ENCODE results near the gene GJD2. TPM values are rescaled to one million over a fixed set of nuclear protein-coding genes. Genes with fewer than 3 reads are reported as not detected.

The GJD2 gene
- total RNA-seq, 2 experiments from 2014 or later: not detected

DNA sequence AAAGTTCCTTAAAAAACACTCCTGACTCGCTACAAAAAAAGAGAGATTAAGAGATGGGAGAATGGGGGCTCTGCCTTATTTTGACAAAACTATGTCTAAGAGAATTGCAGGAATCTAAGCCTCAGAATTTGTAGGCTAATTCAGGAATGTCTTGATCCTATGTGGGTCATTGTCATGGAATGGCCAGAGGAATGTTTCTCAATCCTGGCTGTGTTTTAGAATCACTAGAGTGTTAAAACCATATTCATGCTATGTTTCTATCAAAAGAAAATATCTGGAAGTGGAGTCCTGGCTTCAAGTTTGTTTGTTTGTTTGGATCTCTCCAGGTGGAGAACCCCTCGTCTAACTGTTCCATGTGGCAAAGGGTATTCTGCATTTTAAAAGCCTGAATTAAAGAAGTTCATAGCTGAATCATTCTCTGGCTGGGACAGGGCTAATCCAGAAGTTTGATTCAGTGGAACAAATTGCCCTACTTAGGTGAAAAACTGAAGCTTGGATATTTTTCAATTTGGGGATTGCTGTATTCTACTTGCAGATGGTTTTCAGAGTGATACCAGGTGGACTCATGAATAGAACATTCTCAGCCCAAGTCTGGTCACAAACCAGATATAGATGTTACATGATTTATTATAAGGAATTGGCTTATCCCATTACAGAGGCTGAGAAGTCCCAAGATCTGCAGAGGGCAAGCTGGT is 28.2 kb downstream of the GJD2 start:
- H3K27me3 Mint-ChIP-seq: peaks cover 44% of the 10 kb centered on the region
- CTCF ChIA-PET: no interaction called here
- no peak overlapping the region for H3K4me3 Mint-ChIP-seq

DNA sequence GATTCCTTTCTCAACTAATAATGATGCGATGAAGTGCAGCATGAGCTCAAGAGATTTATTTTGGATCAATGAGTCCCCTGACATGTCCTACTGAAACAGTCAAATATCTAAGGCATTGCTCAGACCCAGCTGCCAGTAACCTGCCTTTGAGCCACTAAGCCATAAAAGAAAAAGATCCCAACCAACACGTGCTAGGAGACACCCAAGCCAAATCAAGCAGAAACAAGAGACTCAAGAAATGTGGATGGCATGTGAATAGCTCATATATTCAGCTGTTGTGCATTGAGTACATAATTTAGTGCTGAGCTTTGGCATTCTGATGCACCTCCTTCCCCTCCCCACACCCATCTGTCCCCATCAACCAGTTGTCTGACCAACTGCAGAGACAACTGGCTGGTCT is 29.2 kb downstream of the GJD2 start:
- ATAC-seq: no peak
- no peak overlapping the region for H3K27ac Mint-ChIP-seq

More for the DNA sequence above, 28.2 kb downstream of the GJD2 start:
- DNase-seq: no peak
- Mint-ChIP-seq H3K9me3 (ENCODE audit: low read depth) (no peaks in the 10 kb centered on the region), H3K27ac (no peak overlapping the region), H3K4me1 (no peaks in the 10 kb centered on the region), H3K36me3 (no peaks in the 10 kb centered on the region)
- no peak for ATAC-seq

DNA sequence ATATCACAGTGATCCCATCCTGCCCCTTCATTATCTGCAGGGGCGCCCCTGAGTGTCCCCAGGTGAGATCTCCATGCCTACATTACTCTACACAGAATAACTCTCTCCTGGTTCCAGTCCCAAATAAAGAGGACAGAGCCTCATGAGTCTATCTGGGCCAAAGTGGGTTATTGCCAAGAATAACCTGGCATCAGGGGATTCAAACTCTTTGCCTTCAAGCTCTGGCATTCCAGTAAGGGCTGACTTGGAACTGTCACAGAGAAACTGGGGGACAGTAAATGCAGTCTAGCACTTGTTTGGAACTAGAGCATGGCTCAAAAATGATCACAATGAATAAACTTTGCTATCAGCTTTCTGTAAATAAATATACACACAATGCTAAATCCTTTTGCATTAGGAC is 30.3 kb downstream of the GJD2 start:
- peaks cover 52% of the 10 kb centered on the region for H3K27me3 Mint-ChIP-seq
- H3K4me3 Mint-ChIP-seq: no peak overlapping the region
- no peaks in the 10 kb centered on the region for H3K4me1 Mint-ChIP-seq
- CTCF ChIA-PET: no interaction called here
- H3K27ac Mint-ChIP-seq: no peak overlapping the region
- no peak for DNase-seq
- no peaks in the 10 kb centered on the region for H3K9me3 Mint-ChIP-seq (ENCODE audit: low read depth)
- no peaks in the 10 kb centered on the region for H3K36me3 Mint-ChIP-seq
- ATAC-seq: no peak

More for the DNA sequence above, 29.2 kb downstream of the GJD2 start:
- no peaks in the 10 kb centered on the region for H3K36me3 Mint-ChIP-seq
- DNase-seq: no peak
- peaks cover 50% of the 10 kb centered on the region for H3K27me3 Mint-ChIP-seq
- H3K4me1 Mint-ChIP-seq: no peaks in the 10 kb centered on the region
- H3K9me3 Mint-ChIP-seq (ENCODE audit: low read depth): no peaks in the 10 kb centered on the region
- CTCF ChIA-PET: no interaction called here
- H3K4me3 Mint-ChIP-seq: no peak overlapping the region

DNA sequence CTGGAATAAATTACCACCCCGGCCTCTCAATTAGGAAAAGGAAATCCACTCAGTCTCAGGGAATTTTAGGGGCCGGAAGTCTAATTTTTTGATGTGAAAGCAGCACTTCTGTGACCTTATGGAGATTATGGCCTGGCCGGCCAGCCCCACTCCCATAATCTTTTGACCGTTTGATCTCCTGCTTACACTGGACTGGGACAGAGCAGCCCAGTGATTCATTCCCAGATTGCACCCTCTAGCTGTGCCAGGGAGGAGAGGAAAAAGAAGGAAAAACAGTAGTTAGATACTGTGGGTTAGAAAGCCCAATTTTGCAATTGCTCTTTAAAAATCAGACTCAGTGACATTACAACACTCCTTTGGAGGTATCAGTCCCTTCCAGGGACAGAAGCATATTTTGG is 32.4 kb downstream of the GJD2 start:
- no peak overlapping the region for H3K4me3 Mint-ChIP-seq
- H3K27ac Mint-ChIP-seq: no peak overlapping the region
- no peaks in the 10 kb centered on the region for H3K9me3 Mint-ChIP-seq (ENCODE audit: low read depth)
- CTCF ChIA-PET: no interaction called here
- no peaks in the 10 kb centered on the region for H3K36me3 Mint-ChIP-seq
- no peak for ATAC-seq
- no peak for DNase-seq
- H3K27me3 Mint-ChIP-seq: peaks cover 57% of the 10 kb centered on the region
- no peaks in the 10 kb centered on the region for H3K4me1 Mint-ChIP-seq

DNA sequence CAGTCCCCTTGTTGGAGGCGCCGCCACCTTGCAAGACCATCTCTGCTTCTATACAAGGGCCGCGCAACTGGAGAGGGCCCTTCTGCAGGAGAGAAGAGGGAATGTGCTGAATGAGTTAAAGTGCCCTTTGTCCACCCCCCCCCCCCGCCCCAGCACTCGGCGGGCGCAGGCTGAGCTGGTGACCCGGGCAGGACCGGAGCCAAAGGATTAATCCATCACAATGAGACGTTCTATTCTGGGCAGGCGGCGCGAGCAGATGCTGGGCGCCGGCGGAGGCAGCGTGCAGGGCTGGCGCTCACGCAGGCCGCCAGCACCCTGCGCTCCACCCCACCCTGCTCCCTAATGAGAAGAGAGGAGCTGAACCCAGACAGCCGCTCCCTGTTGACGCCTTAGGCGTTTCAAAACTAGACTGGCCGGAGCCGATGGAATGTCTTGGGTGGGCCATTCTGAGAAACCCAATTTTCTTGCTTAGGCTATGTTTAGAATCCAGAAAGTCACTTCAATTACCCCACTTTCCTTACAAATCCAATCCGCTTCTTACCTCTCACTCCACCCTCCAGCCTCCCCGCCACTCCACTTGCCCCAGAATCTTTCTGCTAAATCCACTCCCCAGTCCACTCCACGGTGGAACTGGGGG is 32.9 kb downstream of the GJD2 start:
- Mint-ChIP-seq H3K36me3 (no peaks in the 10 kb centered on the region), H3K4me3 (no peak overlapping the region), H3K9me3 (ENCODE audit: low read depth) (no peaks in the 10 kb centered on the region), H3K27me3 (peaks cover 57% of the 10 kb centered on the region), H3K4me1 (no peaks in the 10 kb centered on the region), H3K27ac (no peak overlapping the region)
- CTCF ChIA-PET: no interaction called here
- ATAC-seq (no peak), DNase-seq (no peak)

GRCh38 chr15:34721157-34721801 is 33.5 kb downstream of the GJD2 start:
- no peaks in the 10 kb centered on the region for H3K9me3 Mint-ChIP-seq (ENCODE audit: low read depth)
- CTCF ChIA-PET: no interaction called here
- DNase-seq (no peak), ATAC-seq (no peak)
- H3K36me3 Mint-ChIP-seq: no peaks in the 10 kb centered on the region
- H3K4me1 Mint-ChIP-seq: no peaks in the 10 kb centered on the region
- no peak overlapping the region for H3K4me3 Mint-ChIP-seq
- H3K27ac Mint-ChIP-seq: no peak overlapping the region
- peaks cover 55% of the 10 kb centered on the region for H3K27me3 Mint-ChIP-seq

DNA sequence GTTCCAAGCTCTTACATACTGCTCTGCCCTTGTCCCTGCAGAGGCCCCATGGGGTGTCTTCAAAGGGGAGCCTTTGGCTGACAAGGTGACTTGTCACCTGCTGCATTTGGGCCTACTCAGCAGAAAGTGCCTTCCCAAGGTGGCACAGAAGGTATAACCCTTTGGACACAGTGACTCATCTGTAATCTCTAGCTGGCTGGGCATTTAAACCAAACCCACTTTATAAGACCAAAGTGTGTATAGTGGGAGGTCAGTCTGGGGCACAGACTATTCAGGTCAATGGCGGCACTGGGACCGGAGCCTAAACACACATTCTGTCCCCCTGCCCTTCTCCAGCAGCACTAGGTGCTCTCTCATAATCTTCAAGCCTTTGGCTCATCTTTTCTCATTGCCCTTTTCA is 35.1 kb downstream of the GJD2 start:
- Mint-ChIP-seq H3K4me3 (no peak overlapping the region), H3K4me1 (no peaks in the 10 kb centered on the region), H3K27me3 (peaks cover 56% of the 10 kb centered on the region), H3K36me3 (no peaks in the 10 kb centered on the region), H3K27ac (no peak overlapping the region), H3K9me3 (ENCODE audit: low read depth) (no peaks in the 10 kb centered on the region)
- CTCF ChIA-PET: no interaction called here
- ATAC-seq (no peak), DNase-seq (no peak)

DNA sequence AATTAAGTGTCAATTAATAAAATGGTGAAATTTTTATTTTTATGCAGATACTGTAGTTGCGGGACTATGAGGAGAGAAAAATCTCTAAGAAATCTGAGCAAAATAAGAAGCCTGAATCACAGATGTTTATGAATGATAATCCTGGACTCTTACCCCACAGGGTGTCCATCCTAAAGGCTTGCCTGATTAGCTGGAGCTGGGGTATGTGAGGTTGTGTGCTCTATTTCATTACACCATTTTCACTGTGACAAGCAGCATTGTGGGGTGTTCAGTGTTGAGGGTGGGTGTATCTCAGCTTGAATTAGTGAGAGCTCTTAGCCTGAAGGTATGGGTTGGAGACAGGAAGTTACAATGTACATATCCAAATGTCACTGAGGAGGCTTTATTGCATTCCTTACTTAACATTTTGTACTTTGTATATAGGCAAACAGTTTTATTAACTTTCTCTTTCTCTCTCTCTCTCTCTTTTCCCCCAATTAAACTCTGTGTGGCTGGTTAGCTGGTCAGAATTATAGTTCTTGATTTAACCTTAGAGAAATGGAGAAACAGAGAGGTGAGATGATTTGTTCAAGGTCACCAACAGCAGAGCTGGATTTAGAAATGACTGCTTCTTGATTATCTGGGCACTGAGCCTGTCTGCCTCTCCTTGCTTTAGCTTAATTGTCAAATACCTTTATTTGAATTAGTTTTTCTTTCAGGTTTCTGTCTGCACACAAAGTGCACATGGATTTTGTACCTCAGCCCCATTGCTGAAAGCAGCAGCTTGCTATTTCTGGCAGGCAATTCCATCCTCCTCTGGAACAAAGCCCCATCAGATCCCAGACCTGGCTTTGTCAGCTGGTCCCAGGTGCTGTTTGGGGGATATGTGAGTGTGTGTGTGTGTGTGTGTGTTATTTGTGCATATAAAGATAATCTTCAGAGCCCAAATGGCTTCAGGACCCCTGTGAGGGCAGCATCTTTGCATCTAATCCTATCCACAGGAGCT is 35.8 kb downstream of the GJD2 start:
- ATAC-seq (no peak), DNase-seq (no peak)
- CTCF ChIA-PET: interaction anchor here (0.8 kb wide), 1 partner anchor 10 kb away, joined by 3 read pairs; no protein-coding TSS in a partner anchor
- Mint-ChIP-seq H3K27me3 (peaks cover 56% of the 10 kb centered on the region), H3K4me1 (no peaks in the 10 kb centered on the region), H3K4me3 (no peak overlapping the region), H3K36me3 (no peaks in the 10 kb centered on the region), H3K27ac (no peak overlapping the region), H3K9me3 (ENCODE audit: low read depth) (no peaks in the 10 kb centered on the region)

DNA sequence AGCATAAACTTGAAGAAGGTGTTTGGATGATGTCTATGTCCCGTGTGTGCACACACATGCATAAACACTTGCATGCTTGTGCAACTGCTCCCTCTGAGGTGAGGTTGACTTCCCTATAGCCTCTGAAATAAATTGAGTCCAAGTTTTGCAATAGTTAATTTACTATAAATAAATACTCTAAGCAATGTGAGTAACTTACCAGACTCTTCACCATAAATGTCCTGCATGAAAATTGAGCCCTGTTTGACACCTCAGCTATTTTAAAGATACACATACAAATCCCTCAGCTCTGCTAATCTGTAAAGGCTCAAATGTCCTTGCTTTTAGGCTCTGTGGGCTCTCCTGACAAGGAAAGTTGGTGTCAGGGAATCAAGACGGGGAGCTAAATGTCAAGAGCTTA is 37.1 kb downstream of the GJD2 start:
- Mint-ChIP-seq H3K4me1 (no peaks in the 10 kb centered on the region), H3K27ac (no peak overlapping the region), H3K27me3 (peaks cover 57% of the 10 kb centered on the region), H3K9me3 (ENCODE audit: low read depth) (no peaks in the 10 kb centered on the region), H3K36me3 (no peaks in the 10 kb centered on the region), H3K4me3 (no peak overlapping the region)
- DNase-seq: no peak
- CTCF ChIA-PET: no interaction called here
- no peak for ATAC-seq

DNA sequence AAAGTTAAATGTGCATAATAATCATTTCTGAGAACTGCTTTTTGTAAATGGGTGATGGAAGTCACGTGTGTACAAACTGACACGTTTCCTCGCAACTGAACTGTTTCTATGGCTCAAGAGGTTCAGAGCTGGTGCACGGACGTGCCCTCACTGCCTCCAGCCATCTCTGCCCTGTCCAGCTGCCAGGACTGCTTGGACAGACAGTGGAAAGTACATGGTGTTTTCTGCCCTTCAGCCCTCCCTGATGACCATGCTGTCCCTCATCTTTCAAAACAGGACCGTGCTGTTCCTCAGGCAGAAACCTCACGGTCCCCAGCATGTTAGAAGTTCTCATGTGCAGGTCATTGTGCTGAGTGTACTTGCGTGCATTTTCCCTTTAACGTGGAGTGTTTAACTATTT is 38.7 kb downstream of the GJD2 start:
- no peak for ATAC-seq
- Mint-ChIP-seq H3K27ac (no peak overlapping the region), H3K9me3 (ENCODE audit: low read depth) (no peaks in the 10 kb centered on the region), H3K27me3 (peaks cover 54% of the 10 kb centered on the region), H3K36me3 (no peaks in the 10 kb centered on the region), H3K4me3 (no peak overlapping the region), H3K4me1 (no peaks in the 10 kb centered on the region)
- CTCF ChIA-PET: no interaction called here
- DNase-seq: no peak

DNA sequence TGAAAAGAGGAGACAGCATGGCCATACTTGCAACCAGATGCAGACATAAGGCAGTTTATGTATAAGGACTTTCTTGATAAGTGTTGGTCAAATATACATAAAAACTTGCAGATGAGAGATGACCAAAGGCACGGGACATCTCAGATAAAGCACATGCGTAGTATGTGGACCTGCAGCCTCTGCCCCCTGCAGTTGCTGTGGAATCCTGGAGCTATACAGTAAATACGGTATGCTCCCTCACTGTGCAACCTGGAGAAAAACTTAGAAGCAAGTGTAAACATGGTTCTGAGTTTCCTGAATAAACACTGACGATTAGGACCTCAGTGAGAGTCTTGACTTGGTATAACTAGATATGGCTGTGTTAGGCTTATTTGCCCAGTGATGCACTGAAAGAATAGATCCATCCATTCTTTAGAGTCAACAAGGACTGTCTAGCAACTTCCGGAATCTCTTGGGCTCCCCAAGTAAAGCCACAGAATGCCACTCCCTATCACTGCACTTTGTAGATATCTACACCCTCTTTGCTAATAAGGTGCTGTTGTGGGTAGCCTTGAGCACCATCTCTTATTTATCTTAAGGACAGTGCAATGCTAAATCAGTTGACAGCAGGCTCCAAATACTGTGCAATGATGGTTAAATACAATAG is 40.2 kb downstream of the GJD2 start:
- Mint-ChIP-seq H3K27ac (no peak overlapping the region), H3K9me3 (ENCODE audit: low read depth) (no peaks in the 10 kb centered on the region), H3K4me3 (no peak overlapping the region), H3K36me3 (no peaks in the 10 kb centered on the region), H3K27me3 (peaks cover 44% of the 10 kb centered on the region), H3K4me1 (no peaks in the 10 kb centered on the region)
- CTCF ChIA-PET: no interaction called here
- ATAC-seq (no peak), DNase-seq (no peak)

DNA sequence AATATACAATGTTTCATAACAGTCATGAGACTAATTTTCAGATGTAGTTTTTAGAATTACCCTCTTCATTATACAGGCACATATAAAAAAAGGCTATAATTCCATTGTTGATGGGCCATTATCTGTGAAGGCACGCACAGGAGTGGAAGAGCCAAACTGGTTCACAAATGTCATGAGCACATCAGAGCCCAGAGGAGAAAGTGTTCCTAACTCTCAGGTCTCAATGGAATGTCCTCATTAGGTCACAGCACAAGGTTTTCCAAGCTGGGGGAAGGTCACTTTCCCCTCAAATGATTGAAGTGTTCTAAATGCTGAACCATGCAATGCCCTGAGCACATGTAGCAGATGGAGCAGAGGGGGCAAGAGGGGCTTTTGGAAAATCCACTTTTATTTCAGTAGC is 41.2 kb downstream of the GJD2 start:
- H3K27ac Mint-ChIP-seq: no peak overlapping the region
- ATAC-seq: no peak
- no peaks in the 10 kb centered on the region for H3K4me1 Mint-ChIP-seq
- CTCF ChIA-PET: no interaction called here
- H3K36me3 Mint-ChIP-seq: no peaks in the 10 kb centered on the region
- H3K27me3 Mint-ChIP-seq: peaks cover 40% of the 10 kb centered on the region
- no peak overlapping the region for H3K4me3 Mint-ChIP-seq
- no peak for DNase-seq
- no peaks in the 10 kb centered on the region for H3K9me3 Mint-ChIP-seq (ENCODE audit: low read depth)

DNA sequence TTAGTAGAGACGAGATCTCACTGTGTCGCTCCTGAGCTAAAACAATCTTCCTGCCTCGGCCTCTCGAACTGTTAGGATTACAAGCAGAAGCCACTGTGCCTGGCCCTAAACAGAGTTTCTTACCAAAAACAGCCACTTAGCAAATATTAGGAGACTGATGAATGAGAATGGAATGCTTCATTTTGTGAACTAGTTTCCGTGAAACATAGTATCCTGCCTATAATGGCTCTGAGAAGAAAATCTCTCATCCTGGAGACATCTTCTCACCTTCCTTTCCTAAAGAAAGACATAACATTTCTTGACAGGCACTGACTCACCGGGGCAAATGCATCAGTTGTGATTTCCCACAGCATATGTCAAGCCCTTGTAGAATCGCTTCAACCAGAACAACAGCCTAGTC is 44.9 kb downstream of the GJD2 start:
- no peaks in the 10 kb centered on the region for H3K4me1 Mint-ChIP-seq
- peaks cover 43% of the 10 kb centered on the region for H3K27me3 Mint-ChIP-seq
- CTCF ChIA-PET: interaction anchor here (1.4 kb wide), 2 partner anchors 9 to 12 kb away, joined by 3 read pairs; no protein-coding TSS in a partner anchor
- no peaks in the 10 kb centered on the region for H3K9me3 Mint-ChIP-seq (ENCODE audit: low read depth)
- H3K36me3 Mint-ChIP-seq: no peaks in the 10 kb centered on the region
- no peak for ATAC-seq
- H3K27ac Mint-ChIP-seq: no peak overlapping the region
- H3K4me3 Mint-ChIP-seq: no peak overlapping the region
- no peak for DNase-seq

All from activated CD8-positive, alpha-beta memory T cell treated with anti-CD3 and anti-CD28 coated beads, Interleukin-2, amount 10 ng/mL, durations not matched to agents 7 days and 5 days (primary cell).